ENCODE data around the gene TMEM250.
A peak's percentile ranks its signal among the peaks of the same experiment; 100 is the strongest.

TMEM250 gene

GRCh38 chr9:136093346-136093986, 25.2 kb downstream of the TMEM250 start:
- DNase-seq, result no peak

- DNase-seq, result no peak
Measured at GRCh38 chr9:136092741-136093140, 25.9 kb downstream of the TMEM250 start.

GRCh38 chr9:136092353-136092650, 26.4 kb downstream of the TMEM250 start:
- no peak for DNase-seq

- DNase-seq, result no peak
Measured at GRCh38 chr9:136091582-136092352, 26.9 kb downstream of the TMEM250 start.

- DNase-seq, result no peak
Measured at GRCh38 chr9:136090768-136091581, 27.7 kb downstream of the TMEM250 start.

- no peak for DNase-seq
Measured at GRCh38 chr9:136090056-136090735, 28.5 kb downstream of the TMEM250 start.

GRCh38 chr9:136089697-136090045, 29.0 kb downstream of the TMEM250 start:
- DNase-seq, result peak; percentile 55

- DNase-seq, result no peak
Measured at GRCh38 chr9:136088939-136089696, 29.6 kb downstream of the TMEM250 start.

GRCh38 chr9:136088481-136088938, 30.2 kb downstream of the TMEM250 start:
- no peak for DNase-seq

- no peak for DNase-seq
Measured at GRCh38 chr9:136087741-136088480, 30.8 kb downstream of the TMEM250 start.

- DNase-seq, result no peak
Measured at GRCh38 chr9:136086951-136087740, 31.5 kb downstream of the TMEM250 start.

- no peak for DNase-seq
Measured at GRCh38 chr9:136086213-136086881, 32.3 kb downstream of the TMEM250 start.

- no peak for DNase-seq
Measured at GRCh38 chr9:136085815-136086212, 32.9 kb downstream of the TMEM250 start.

- DNase-seq, result no peak
Measured at GRCh38 chr9:136084063-136084944, 34.4 kb downstream of the TMEM250 start.

GRCh38 chr9:136083558-136084062, 35.1 kb downstream of the TMEM250 start:
- no peak for DNase-seq

GRCh38 chr9:136082496-136083361, 35.9 kb downstream of the TMEM250 start:
- no peak for DNase-seq

- no peak for DNase-seq
Measured at GRCh38 chr9:136081826-136082495, 36.7 kb downstream of the TMEM250 start.
